Parathyroid adenoma (tissue), 2 donors: ENCODE results near the gene KCNJ6.

Source experiments
- H2AFZ ChIP-seq: fragments of 300-600 bp; sonication (generic); one replicate; pipeline ENCODE4 v1.7.0; 2017; ENCODE audit warnings: antibody characterized with exemption, mild to moderate bottlenecking
- H3K27ac ChIP-seq: fragments of 300-600 bp; sonication (generic); one replicate; pipeline ENCODE4 v1.7.0; 2017
- H3K27me3 ChIP-seq: fragments of 300-600 bp; sonication (generic); one replicate; pipeline ENCODE4 v1.7.0; 2017; ENCODE audit warnings: low read length; ENCODE audit not compliant: control insufficient read depth, insufficient read depth
- H3K36me3 ChIP-seq: fragments of 300-600 bp; sonication (generic); one replicate; pipeline ENCODE4 v1.7.0; 2017; ENCODE audit warnings: low read length; ENCODE audit not compliant: control insufficient read depth, insufficient read depth
- H3K4me1 ChIP-seq: fragments of 300-600 bp; sonication (generic); one replicate; pipeline ENCODE4 v1.7.0; 2017; ENCODE audit warnings: control low read depth
- H3K4me2 ChIP-seq: fragments of 300-600 bp; sonication (generic); one replicate; pipeline ENCODE4 v1.7.0; 2017; ENCODE audit warnings: low read length
- H3K4me3 ChIP-seq: fragments of 300-600 bp; sonication (generic); one replicate; pipeline ENCODE4 v1.7.0; 2017; ENCODE audit warnings: low read depth, low read length
- H3K79me2 ChIP-seq: fragments of 300-600 bp; sonication (generic); one replicate; pipeline ENCODE4 v1.7.0; 2017; ENCODE audit warnings: control low read depth
- H3K9ac ChIP-seq: fragments of 300-600 bp; sonication (generic); one replicate; pipeline ENCODE4 v1.7.0; 2017; ENCODE audit warnings: mild to moderate bottlenecking
- H3K9me3 ChIP-seq: fragments of 300-600 bp; sonication (generic); one replicate; pipeline ENCODE4 v1.7.0; 2017; ENCODE audit warnings: low read length; ENCODE audit not compliant: control insufficient read depth
- TF ChIP-seq, protein P1 (sequence below): fragments of 300-600 bp; sonication (generic); IDR thresholded peaks from one replicate; pipeline ENCODE4 v1.7.0; 2017; ENCODE audit warnings: antibody characterized with exemption, mild to moderate bottlenecking
- donor health status: primary hyperparathyroidism.

KCNJ6 gene

DNA sequence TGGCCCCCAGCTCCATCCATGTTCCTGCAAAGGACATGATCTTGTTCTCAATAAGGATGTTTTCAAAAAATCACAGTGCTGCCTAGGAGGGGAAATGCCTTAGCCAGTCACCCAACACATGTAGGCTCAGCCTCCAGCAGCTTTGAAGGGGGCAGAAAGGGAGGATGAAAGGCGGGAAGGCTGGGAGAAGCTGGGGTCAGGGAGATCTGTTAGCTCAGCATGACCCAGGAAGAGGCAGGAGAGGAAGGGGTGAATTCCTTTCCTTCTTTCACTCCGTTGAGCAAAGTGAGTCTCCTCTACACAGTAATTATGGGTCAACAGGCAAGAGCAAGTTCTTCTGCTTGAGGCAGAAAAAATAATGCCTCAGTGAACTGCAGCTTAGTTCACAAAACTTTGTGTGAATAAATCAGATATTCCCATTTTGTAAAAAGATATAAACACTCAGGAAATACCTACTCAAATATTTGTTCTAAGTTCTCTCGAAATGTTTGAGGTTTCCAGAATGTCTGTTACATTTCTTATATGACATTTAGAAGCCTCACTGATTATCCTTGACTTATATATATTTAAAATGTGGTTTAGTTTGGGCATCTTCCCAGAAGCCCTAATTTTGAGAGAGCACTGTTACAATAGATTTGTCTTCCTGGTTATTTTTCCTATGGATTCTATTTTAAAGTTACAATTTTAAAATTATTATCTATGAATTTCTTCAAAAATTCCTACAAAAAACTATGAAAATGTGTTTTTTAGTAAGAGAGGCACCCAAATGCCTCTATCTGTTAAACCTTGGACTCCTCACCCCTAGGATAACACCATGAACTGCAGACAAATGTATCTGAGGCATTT is 116.8 kb downstream of the KCNJ6 start:
- H2AFZ ChIP-seq: no peak overlapping the region
- no peak overlapping the region for H3K9ac ChIP-seq
- no peaks in the 10 kb centered on the region for H3K9me3 ChIP-seq
- no peaks in the 10 kb centered on the region for H3K36me3 ChIP-seq
- no peak overlapping the region for H3K4me2 ChIP-seq
- TF ChIP-seq, protein P1, sequence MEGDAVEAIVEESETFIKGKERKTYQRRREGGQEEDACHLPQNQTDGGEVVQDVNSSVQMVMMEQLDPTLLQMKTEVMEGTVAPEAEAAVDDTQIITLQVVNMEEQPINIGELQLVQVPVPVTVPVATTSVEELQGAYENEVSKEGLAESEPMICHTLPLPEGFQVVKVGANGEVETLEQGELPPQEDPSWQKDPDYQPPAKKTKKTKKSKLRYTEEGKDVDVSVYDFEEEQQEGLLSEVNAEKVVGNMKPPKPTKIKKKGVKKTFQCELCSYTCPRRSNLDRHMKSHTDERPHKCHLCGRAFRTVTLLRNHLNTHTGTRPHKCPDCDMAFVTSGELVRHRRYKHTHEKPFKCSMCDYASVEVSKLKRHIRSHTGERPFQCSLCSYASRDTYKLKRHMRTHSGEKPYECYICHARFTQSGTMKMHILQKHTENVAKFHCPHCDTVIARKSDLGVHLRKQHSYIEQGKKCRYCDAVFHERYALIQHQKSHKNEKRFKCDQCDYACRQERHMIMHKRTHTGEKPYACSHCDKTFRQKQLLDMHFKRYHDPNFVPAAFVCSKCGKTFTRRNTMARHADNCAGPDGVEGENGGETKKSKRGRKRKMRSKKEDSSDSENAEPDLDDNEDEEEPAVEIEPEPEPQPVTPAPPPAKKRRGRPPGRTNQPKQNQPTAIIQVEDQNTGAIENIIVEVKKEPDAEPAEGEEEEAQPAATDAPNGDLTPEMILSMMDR: no peak
- no peak overlapping the region for H3K4me3 ChIP-seq
- H3K27ac ChIP-seq: no peak overlapping the region
- no peaks in the 10 kb centered on the region for H3K79me2 ChIP-seq
- no peaks in the 10 kb centered on the region for H3K4me1 ChIP-seq
- H3K27me3 ChIP-seq: no peaks in the 10 kb centered on the region

DNA sequence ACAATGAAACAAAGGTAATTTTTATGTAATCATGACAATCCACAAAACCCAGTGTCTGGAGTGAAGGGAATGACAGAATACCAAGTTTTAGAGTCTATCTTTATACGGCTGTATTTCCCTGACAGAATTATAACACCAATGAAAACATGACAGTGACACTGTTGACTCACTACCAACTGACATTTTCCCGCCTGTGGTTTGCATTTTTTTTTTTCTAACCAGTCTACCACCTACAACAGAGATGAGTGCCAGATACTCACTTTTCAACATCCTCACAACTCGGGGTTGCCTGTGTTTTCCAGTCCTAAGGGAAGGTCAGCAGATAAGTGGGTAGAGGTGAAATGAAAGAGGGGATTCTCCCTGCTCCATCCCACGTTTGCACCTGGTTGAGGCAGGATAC is 118.9 kb downstream of the KCNJ6 start:
- no peaks in the 10 kb centered on the region for H3K4me1 ChIP-seq
- no peaks in the 10 kb centered on the region for H3K79me2 ChIP-seq
- no peak overlapping the region for H3K4me2 ChIP-seq
- no peaks in the 10 kb centered on the region for H3K36me3 ChIP-seq
- no peak overlapping the region for H3K4me3 ChIP-seq
- TF ChIP-seq, protein P1: no peak
- H3K27me3 ChIP-seq: no peaks in the 10 kb centered on the region
- no peak overlapping the region for H3K9ac ChIP-seq
- no peak overlapping the region for H3K27ac ChIP-seq
- H2AFZ ChIP-seq: no peak overlapping the region
- H3K9me3 ChIP-seq: no peaks in the 10 kb centered on the region

DNA sequence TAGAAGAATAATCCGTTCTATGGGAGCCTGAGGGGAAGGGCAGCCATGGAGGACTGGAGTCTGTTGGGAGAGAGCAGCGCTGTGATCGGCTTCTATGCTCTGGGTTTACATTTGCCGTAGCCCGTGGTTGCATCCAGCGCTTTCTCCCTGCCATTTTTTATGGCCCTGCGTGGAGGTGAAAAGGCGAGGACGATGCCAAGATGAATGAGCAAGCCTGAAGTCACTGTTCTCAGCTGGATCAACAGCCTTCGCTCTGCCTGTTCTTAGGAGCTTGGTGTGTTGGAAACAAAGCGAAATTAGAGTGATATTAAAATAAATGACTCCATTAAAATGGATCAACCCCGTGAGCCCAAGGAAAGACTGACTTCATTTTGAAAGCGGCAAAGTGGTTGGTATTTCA is 120.2 kb downstream of the KCNJ6 start:
- Histone ChIP-seq H3K4me2 (no peak overlapping the region), H3K9ac (no peak overlapping the region), H3K4me1 (no peaks in the 10 kb centered on the region), H3K27me3 (no peaks in the 10 kb centered on the region), H3K9me3 (no peaks in the 10 kb centered on the region), H3K36me3 (no peaks in the 10 kb centered on the region), H3K79me2 (no peaks in the 10 kb centered on the region), H2AFZ (no peak overlapping the region), H3K27ac (no peak overlapping the region), H3K4me3 (no peak overlapping the region)
- TF ChIP-seq, protein P1: no peak

DNA sequence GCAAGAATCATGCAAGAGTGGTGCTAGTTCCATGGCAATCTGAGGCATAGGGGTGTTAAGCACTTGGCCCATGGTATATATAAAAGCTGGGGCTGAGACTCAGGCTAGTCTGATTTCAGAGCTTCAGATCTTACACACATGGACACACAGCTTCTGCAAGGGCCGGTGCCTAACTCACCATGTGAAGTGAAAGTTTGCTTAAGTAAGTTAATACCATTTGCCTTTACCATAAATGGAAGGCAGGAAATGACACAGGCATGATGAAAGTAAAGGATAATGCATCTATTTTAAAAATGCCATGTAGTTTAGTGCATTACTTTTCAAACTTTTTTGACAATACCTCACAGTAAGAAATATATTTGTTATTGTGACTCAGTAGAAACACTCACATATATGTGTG is 122.6 kb downstream of the KCNJ6 start:
- no peaks in the 10 kb centered on the region for H3K79me2 ChIP-seq
- no peaks in the 10 kb centered on the region for H3K36me3 ChIP-seq
- H3K4me3 ChIP-seq: no peak overlapping the region
- no peak overlapping the region for H3K4me2 ChIP-seq
- no peak overlapping the region for H2AFZ ChIP-seq
- TF ChIP-seq, protein P1: no peak
- H3K27me3 ChIP-seq: no peaks in the 10 kb centered on the region
- H3K9ac ChIP-seq: no peak overlapping the region
- H3K4me1 ChIP-seq: no peaks in the 10 kb centered on the region
- no peaks in the 10 kb centered on the region for H3K9me3 ChIP-seq
- no peak overlapping the region for H3K27ac ChIP-seq

DNA sequence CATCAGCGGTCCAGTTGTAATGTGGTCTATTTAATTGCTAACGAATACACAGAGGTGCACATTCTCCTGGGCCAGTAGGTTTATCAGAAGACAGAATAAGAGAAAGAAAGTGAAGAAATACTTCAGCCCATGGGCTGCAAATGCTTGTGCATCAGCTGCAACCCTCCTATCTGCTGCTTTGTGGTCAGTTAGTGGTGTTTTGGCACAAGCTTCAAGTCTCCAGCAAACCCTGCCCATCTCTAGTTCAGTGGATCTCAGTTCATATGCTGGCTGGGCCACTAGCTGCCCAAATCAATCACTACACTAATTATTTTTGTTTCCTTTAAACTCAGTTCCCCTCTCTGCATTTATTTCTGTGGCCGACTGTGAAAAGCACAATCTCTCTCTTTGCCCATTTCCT is 124.2 kb downstream of the KCNJ6 start:
- Histone ChIP-seq H3K27ac (no peak overlapping the region), H2AFZ (no peak overlapping the region), H3K9me3 (no peaks in the 10 kb centered on the region), H3K4me2 (no peak overlapping the region), H3K27me3 (no peaks in the 10 kb centered on the region), H3K9ac (no peak overlapping the region), H3K4me1 (no peaks in the 10 kb centered on the region), H3K79me2 (no peaks in the 10 kb centered on the region), H3K4me3 (no peak overlapping the region), H3K36me3 (no peaks in the 10 kb centered on the region)
- TF ChIP-seq, protein P1: no peak
